ENCODE data around the gene NEU1.

DNA sequence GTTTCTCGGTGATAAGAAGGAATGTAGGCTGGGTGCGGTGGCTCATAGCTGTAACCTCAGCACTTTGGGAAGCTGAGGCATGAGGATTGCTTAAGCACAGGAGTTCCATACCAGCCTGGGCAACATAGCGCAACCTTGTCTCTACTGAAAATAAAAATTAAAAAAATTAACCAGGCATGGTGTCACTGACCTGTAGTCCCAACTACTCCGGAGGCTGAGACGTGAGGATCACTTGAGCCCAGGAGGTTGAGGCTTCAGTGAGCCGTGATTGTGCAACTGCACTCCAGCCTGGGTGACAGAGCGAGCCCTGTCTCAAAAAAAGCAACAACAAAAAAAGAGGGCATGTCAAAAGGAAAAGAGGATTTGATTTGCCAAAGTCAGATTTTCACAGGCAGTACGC is 3.9 kb downstream of the NEU1 start:
- TF ChIP-seq ELF4 (CRISPR knock-in tag; IDR thresholded peaks at IDR 0.05; ENCODE audit: low read depth), result no peak
- TF ChIP-seq, protein P1, sequence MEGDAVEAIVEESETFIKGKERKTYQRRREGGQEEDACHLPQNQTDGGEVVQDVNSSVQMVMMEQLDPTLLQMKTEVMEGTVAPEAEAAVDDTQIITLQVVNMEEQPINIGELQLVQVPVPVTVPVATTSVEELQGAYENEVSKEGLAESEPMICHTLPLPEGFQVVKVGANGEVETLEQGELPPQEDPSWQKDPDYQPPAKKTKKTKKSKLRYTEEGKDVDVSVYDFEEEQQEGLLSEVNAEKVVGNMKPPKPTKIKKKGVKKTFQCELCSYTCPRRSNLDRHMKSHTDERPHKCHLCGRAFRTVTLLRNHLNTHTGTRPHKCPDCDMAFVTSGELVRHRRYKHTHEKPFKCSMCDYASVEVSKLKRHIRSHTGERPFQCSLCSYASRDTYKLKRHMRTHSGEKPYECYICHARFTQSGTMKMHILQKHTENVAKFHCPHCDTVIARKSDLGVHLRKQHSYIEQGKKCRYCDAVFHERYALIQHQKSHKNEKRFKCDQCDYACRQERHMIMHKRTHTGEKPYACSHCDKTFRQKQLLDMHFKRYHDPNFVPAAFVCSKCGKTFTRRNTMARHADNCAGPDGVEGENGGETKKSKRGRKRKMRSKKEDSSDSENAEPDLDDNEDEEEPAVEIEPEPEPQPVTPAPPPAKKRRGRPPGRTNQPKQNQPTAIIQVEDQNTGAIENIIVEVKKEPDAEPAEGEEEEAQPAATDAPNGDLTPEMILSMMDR (IDR thresholded peaks at IDR 0.05), result no peak
- TF ChIP-seq ESRRA (CRISPR knock-in tag; IDR thresholded peaks at IDR 0.05; ENCODE audit: borderline replicate concordance), result no peak
- TF ChIP-seq SP1 (CRISPR knock-in tag; conservative IDR thresholded peaks at IDR 0.05), result no peak
- TF ChIP-seq NR1H2 (CRISPR knock-in tag; IDR thresholded peaks at IDR 0.05), result no peak
- no peak for TF ChIP-seq ZBTB21 (CRISPR knock-in tag; IDR thresholded peaks at IDR 0.05; ENCODE audit: borderline replicate concordance)
- TF ChIP-seq FOXJ3 (CRISPR knock-in tag; IDR thresholded peaks at IDR 0.05; ENCODE audit: borderline replicate concordance), result no peak
- no peak for TF ChIP-seq ZNF263 (CRISPR knock-in tag; IDR thresholded peaks at IDR 0.05; ENCODE audit: low read depth)
- TF ChIP-seq, protein P2, sequence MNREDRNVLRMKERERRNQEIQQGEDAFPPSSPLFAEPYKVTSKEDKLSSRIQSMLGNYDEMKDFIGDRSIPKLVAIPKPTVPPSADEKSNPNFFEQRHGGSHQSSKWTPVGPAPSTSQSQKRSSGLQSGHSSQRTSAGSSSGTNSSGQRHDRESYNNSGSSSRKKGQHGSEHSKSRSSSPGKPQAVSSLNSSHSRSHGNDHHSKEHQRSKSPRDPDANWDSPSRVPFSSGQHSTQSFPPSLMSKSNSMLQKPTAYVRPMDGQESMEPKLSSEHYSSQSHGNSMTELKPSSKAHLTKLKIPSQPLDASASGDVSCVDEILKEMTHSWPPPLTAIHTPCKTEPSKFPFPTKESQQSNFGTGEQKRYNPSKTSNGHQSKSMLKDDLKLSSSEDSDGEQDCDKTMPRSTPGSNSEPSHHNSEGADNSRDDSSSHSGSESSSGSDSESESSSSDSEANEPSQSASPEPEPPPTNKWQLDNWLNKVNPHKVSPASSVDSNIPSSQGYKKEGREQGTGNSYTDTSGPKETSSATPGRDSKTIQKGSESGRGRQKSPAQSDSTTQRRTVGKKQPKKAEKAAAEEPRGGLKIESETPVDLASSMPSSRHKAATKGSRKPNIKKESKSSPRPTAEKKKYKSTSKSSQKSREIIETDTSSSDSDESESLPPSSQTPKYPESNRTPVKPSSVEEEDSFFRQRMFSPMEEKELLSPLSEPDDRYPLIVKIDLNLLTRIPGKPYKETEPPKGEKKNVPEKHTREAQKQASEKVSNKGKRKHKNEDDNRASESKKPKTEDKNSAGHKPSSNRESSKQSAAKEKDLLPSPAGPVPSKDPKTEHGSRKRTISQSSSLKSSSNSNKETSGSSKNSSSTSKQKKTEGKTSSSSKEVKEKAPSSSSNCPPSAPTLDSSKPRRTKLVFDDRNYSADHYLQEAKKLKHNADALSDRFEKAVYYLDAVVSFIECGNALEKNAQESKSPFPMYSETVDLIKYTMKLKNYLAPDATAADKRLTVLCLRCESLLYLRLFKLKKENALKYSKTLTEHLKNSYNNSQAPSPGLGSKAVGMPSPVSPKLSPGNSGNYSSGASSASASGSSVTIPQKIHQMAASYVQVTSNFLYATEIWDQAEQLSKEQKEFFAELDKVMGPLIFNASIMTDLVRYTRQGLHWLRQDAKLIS (CRISPR knock-in tag; IDR thresholded peaks at IDR 0.05; ENCODE audit: borderline replicate concordance), result no peak
- no peak for TF ChIP-seq OVOL2 (CRISPR knock-in tag; IDR thresholded peaks at IDR 0.05; ENCODE audit: borderline replicate concordance)
- no peak for TF ChIP-seq KAT7 (CRISPR knock-in tag; IDR thresholded peaks at IDR 0.05; ENCODE audit: borderline replicate concordance)
- TF ChIP-seq, protein P3, sequence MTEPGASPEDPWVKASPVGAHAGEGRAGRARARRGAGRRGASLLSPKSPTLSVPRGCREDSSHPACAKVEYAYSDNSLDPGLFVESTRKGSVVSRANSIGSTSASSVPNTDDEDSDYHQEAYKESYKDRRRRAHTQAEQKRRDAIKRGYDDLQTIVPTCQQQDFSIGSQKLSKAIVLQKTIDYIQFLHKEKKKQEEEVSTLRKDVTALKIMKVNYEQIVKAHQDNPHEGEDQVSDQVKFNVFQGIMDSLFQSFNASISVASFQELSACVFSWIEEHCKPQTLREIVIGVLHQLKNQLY (CRISPR knock-in tag; IDR thresholded peaks at IDR 0.05), result no peak
- TF ChIP-seq, protein P4, sequence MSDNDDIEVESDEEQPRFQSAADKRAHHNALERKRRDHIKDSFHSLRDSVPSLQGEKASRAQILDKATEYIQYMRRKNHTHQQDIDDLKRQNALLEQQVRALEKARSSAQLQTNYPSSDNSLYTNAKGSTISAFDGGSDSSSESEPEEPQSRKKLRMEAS (CRISPR knock-in tag; IDR thresholded peaks at IDR 0.05), result no peak
- TF ChIP-seq SMAD4 (CRISPR knock-in tag; IDR thresholded peaks at IDR 0.05), result no peak
